HEK293 (cell line): Measurements from ENCODE around the gene CD28.

Experiments used
- KLF7 ChIP-seq: fragments of 450-650 bp; formaldehyde crosslinking; IDR thresholded peaks from 2 replicates; pipeline ENCODE4 v1.5.1; 2016; ENCODE audit warnings: missing biosample characterization, missing genetic modification characterization, borderline replicate concordance
- PRDM1 ChIP-seq: fragments of 450-650 bp; formaldehyde crosslinking; IDR thresholded peaks from 2 replicates; pipeline ENCODE4; 2016; ENCODE audit warnings: missing biosample characterization, missing genetic modification characterization
- SP7 ChIP-seq: fragments of 450-650 bp; formaldehyde crosslinking; IDR thresholded peaks from 2 replicates; pipeline ENCODE4 v1.5.1; 2016; ENCODE audit warnings: missing biosample characterization, missing genetic modification characterization
- YY1 ChIP-seq: fragments of 450-650 bp; formaldehyde crosslinking; IDR thresholded peaks from 2 replicates; pipeline ENCODE4 v1.5.1; 2018; ENCODE audit warnings: missing biosample characterization, missing genetic modification characterization
- ZEB2 ChIP-seq: fragments of 450-650 bp; formaldehyde crosslinking; IDR thresholded peaks from 2 replicates; pipeline ENCODE4 v1.5.1; 2016; ENCODE audit warnings: missing biosample characterization, missing genetic modification characterization
- ZNF114 ChIP-seq: fragments of 450-650 bp; formaldehyde crosslinking; IDR thresholded peaks from 2 replicates; pipeline ENCODE4 v1.5.0; 2017; ENCODE audit warnings: missing biosample characterization, missing genetic modification characterization
- ZNF24 ChIP-seq: fragments of 450-650 bp; formaldehyde crosslinking; IDR thresholded peaks from 2 replicates; pipeline ENCODE4 v1.5.1; 2016; ENCODE audit warnings: missing biosample characterization, missing genetic modification characterization
- ZNF549 ChIP-seq: fragments of 450-650 bp; IDR thresholded peaks from 2 replicates; pipeline ENCODE4 v1.5.1; 2018; ENCODE audit warnings: missing biosample characterization, missing genetic modification characterization, mild to moderate bottlenecking, inconsistent platforms, moderate library complexity
- ZNF707 ChIP-seq: fragments of 450-650 bp; formaldehyde crosslinking; IDR thresholded peaks from 2 replicates; pipeline ENCODE4 v1.5.1; 2016; ENCODE audit warnings: missing biosample characterization, missing genetic modification characterization
- TF ChIP-seq, protein P1 (sequence below): fragments of 450-650 bp; formaldehyde crosslinking; IDR thresholded peaks from 2 replicates; pipeline ENCODE4 v1.5.1; 2016; ENCODE audit warnings: missing biosample characterization, missing genetic modification characterization
- TF ChIP-seq, protein P2 (sequence below): fragments of 450-650 bp; IDR thresholded peaks from 2 replicates; pipeline ENCODE4 v1.5.1; 2018; ENCODE audit warnings: missing biosample characterization, missing genetic modification characterization
- TF ChIP-seq, protein P3 (sequence below): fragments of 450-650 bp; formaldehyde crosslinking; IDR thresholded peaks from 2 replicates; pipeline ENCODE4 v1.5.1; 2016; ENCODE audit warnings: missing biosample characterization, missing genetic modification characterization

DNA sequence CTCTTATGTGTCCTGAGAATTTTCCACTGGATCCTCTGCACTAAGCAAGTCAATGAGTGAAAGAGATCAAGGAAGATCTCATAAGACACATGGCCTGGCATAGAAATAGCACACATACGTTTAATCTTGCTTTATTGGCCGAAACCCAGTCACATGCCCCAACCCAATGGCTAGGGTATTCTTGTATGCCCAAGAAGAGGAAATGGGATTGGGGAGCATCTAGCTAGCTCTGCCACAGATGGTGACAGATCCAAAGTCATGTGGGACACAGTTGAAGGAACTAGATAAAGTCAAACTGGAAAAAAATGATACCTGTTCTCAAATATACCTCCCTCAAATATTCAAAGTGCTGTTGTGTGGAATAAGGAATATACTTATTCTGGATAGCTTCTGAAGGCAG, 74.7 kb downstream of the CD28 start:
- TF ChIP-seq, protein P1, sequence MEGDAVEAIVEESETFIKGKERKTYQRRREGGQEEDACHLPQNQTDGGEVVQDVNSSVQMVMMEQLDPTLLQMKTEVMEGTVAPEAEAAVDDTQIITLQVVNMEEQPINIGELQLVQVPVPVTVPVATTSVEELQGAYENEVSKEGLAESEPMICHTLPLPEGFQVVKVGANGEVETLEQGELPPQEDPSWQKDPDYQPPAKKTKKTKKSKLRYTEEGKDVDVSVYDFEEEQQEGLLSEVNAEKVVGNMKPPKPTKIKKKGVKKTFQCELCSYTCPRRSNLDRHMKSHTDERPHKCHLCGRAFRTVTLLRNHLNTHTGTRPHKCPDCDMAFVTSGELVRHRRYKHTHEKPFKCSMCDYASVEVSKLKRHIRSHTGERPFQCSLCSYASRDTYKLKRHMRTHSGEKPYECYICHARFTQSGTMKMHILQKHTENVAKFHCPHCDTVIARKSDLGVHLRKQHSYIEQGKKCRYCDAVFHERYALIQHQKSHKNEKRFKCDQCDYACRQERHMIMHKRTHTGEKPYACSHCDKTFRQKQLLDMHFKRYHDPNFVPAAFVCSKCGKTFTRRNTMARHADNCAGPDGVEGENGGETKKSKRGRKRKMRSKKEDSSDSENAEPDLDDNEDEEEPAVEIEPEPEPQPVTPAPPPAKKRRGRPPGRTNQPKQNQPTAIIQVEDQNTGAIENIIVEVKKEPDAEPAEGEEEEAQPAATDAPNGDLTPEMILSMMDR (tag by site-specific recombination): no peak
- TF ChIP-seq ZNF24 (tag by site-specific recombination): no peak
- TF ChIP-seq PRDM1: no peak
- no peak for TF ChIP-seq ZNF707 (tag by site-specific recombination)
- TF ChIP-seq, protein P2, sequence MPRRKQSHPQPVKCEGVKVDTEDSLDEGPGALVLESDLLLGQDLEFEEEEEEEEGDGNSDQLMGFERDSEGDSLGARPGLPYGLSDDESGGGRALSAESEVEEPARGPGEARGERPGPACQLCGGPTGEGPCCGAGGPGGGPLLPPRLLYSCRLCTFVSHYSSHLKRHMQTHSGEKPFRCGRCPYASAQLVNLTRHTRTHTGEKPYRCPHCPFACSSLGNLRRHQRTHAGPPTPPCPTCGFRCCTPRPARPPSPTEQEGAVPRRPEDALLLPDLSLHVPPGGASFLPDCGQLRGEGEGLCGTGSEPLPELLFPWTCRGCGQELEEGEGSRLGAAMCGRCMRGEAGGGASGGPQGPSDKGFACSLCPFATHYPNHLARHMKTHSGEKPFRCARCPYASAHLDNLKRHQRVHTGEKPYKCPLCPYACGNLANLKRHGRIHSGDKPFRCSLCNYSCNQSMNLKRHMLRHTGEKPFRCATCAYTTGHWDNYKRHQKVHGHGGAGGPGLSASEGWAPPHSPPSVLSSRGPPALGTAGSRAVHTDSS (tag by site-specific recombination): no peak
- no peak for TF ChIP-seq YY1 (tag by site-specific recombination)
- TF ChIP-seq SP7: no peak
- no peak for TF ChIP-seq ZEB2 (tag by site-specific recombination)
- no peak for TF ChIP-seq KLF7 (tag by site-specific recombination)
- no peak for TF ChIP-seq ZNF549 (tag by site-specific recombination)
- no peak for TF ChIP-seq ZNF114 (tag by site-specific recombination)
- TF ChIP-seq, protein P3, sequence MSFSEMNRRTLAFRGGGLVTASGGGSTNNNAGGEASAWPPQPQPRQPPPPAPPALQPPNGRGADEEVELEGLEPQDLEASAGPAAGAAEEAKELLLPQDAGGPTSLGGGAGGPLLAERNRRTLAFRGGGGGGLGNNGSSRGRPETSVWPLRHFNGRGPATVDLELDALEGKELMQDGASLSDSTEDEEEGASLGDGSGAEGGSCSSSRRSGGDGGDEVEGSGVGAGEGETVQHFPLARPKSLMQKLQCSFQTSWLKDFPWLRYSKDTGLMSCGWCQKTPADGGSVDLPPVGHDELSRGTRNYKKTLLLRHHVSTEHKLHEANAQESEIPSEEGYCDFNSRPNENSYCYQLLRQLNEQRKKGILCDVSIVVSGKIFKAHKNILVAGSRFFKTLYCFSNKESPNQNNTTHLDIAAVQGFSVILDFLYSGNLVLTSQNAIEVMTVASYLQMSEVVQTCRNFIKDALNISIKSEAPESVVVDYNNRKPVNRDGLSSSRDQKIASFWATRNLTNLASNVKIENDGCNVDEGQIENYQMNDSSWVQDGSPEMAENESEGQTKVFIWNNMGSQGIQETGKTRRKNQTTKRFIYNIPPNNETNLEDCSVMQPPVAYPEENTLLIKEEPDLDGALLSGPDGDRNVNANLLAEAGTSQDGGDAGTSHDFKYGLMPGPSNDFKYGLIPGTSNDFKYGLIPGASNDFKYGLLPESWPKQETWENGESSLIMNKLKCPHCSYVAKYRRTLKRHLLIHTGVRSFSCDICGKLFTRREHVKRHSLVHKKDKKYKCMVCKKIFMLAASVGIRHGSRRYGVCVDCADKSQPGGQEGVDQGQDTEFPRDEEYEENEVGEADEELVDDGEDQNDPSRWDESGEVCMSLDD (tag by site-specific recombination): no peak
